K562 (cell line): ENCODE results near the gene MPIG6B. TPM values are rescaled to one million over a fixed set of nuclear protein-coding genes. Genes with fewer than 3 reads are reported as not detected.

Source experiments
- CAMTA2 ChIP-seq: fragments of 250-450 bp; sonication (Bioruptor Pico); conservative IDR thresholded peaks from 2 replicates; pipeline ENCODE4 v1.5.1; 2022
- DMBX1 ChIP-seq: fragments of 250-450 bp; sonication (Bioruptor Pico); IDR thresholded peaks from 2 replicates; pipeline ENCODE4 v1.8.0; 2022; ENCODE audit warnings: inconsistent platforms, mild to moderate bottlenecking, moderate library complexity, borderline replicate concordance
- ELK3 ChIP-seq: fragments of 450-650 bp; formaldehyde crosslinking; IDR thresholded peaks from 2 replicates; pipeline ENCODE4 v1.4.0; 2020; ENCODE audit warnings: mild to moderate bottlenecking
- HDAC1 ChIP-seq, 2 experiments: fragments of 450-650 bp; IDR thresholded peaks; 2 replicates each; pipeline ENCODE4 v1.6.1; 2016 to 2017; ENCODE audit warnings: inconsistent platforms in 1 of 2, mild to moderate bottlenecking in 1 of 2, moderate library complexity in 1 of 2
- HSF4 ChIP-seq: fragments of 250-450 bp; sonication (Bioruptor Pico); IDR thresholded peaks from 2 replicates; pipeline ENCODE4 v2.1.2; 2022; ENCODE audit warnings: mild to moderate bottlenecking, moderate library complexity, borderline replicate concordance
- KAT2B ChIP-seq: IDR thresholded peaks from one replicate; pipeline ENCODE4 v1.6.1; 2012; ENCODE audit warnings: low read depth, mild to moderate bottlenecking, control low read depth, inconsistent platforms, low read length, moderate library complexity
- ZBTB7A ChIP-seq: IDR thresholded peaks from 2 replicates; pipeline ENCODE4 v1.6.1; 2011; ENCODE audit warnings: low read depth, mild to moderate bottlenecking, low read length, moderate library complexity, borderline replicate concordance; ENCODE audit not compliant: control insufficient read depth
- ZNF197 ChIP-seq: fragments of 200-800 bp; sonication (Bioruptor generic); IDR thresholded peaks from 2 replicates; pipeline ENCODE4 v1.6.1; 2016; ENCODE audit warnings: low read depth, missing genetic modification characterization, missing compliant biosample characterization
- ZNF511 ChIP-seq: sonication (generic); formaldehyde crosslinking; IDR thresholded peaks from 2 replicates; pipeline ENCODE4 v1.8.0; 2022; ENCODE audit warnings: mild to moderate bottlenecking, missing genetic modification reagents
- polyA plus RNA-seq, 8 experiments: library from polyadenylated mRNA; depleted of rRNA in 4 of 8; stranded (reverse) in 5 of 8; unstranded in 3 of 8; fragments of >200 nt; fragmentation: Nextera tagmentation in 2 of 8; fragmentation: Illumina TruSeq in 1 of 8; extraction: Ambion mirVana in 2 of 8; extraction: Trizol in 1 of 8; gene quantifications; 2 replicates each; pipeline versions ENCODE4 v1.2.1 to v1.2.3, GENCODE V29; 2011 to 2014; ENCODE audit warnings: inconsistent platforms in 1 of 8, missing spikeins in 1 of 8
- total RNA-seq, 7 experiments: library from RNA; depleted of rRNA in 6 of 7; stranded (reverse); fragments of >200 nt in 6 of 7; fragmentation: Illumina TruSeq in 2 of 7; extraction: Trizol in 2 of 7; gene quantifications; 2 replicates each; pipeline versions ENCODE4 v1.2.1 to v1.2.3, GENCODE V29; 2011 to 2021; ENCODE audit warnings: low replicate concordance in 1 of 7
- TF ChIP-seq, protein P1 (sequence below): fragments of 200-400 bp; formaldehyde crosslinking; IDR thresholded peaks from 2 replicates; pipeline ENCODE4 v1.6.1; 2017; ENCODE audit warnings: mild to moderate bottlenecking, low read depth, low read length, moderate library complexity
- TF ChIP-seq, protein P2 (sequence below): fragments of 250-450 bp; sonication (Bioruptor Pico); IDR thresholded peaks from 2 replicates; pipeline ENCODE4 v1.4.0; 2020; ENCODE audit warnings: mild to moderate bottlenecking
- TF ChIP-seq, protein P3 (sequence below): fragments of 250-450 bp; sonication (Bioruptor Pico); IDR thresholded peaks from 2 replicates; pipeline ENCODE4 v1.5.0; 2021
- TF ChIP-seq, protein P4 (sequence below): fragments of 250-450 bp; sonication (Bioruptor Pico); IDR thresholded peaks from 2 replicates; pipeline ENCODE4 v1.5.0; 2021; ENCODE audit warnings: mild to moderate bottlenecking, moderate library complexity
- TF ChIP-seq, protein P5 (sequence below): fragments of 250-450 bp; sonication (Bioruptor Pico); IDR thresholded peaks from 2 replicates; pipeline ENCODE4 v1.5.0; 2022; ENCODE audit warnings: mild to moderate bottlenecking

The MPIG6B gene
- total and polyA plus RNA-seq, 9 of the 15 experiments (the other 6 are each of a cell fraction or from before 2014, with no cell fraction given): 0.11 to 1.2 (median 0.28) TPM; not detected in 1

- TF ChIP-seq KAT2B (no peak), CAMTA2 (peak; percentile 91; the same call in 1 of the 2 replicates), HSF4 (no peak), ZNF511 (no peak), HDAC1 (IDR thresholded peaks at IDR 0.05) (no peak), ZBTB7A (no peak), ELK3 (0 out of 2 replicates have a peak, but pooled peaks have one; percentile 45), DMBX1 (CRISPR knock-in tag) (peak; percentile 75), ZNF197 (CRISPR knock-in tag) (no peak)
- TF ChIP-seq, protein P1, sequence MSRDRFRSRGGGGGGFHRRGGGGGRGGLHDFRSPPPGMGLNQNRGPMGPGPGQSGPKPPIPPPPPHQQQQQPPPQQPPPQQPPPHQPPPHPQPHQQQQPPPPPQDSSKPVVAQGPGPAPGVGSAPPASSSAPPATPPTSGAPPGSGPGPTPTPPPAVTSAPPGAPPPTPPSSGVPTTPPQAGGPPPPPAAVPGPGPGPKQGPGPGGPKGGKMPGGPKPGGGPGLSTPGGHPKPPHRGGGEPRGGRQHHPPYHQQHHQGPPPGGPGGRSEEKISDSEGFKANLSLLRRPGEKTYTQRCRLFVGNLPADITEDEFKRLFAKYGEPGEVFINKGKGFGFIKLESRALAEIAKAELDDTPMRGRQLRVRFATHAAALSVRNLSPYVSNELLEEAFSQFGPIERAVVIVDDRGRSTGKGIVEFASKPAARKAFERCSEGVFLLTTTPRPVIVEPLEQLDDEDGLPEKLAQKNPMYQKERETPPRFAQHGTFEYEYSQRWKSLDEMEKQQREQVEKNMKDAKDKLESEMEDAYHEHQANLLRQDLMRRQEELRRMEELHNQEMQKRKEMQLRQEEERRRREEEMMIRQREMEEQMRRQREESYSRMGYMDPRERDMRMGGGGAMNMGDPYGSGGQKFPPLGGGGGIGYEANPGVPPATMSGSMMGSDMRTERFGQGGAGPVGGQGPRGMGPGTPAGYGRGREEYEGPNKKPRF: no peak
- TF ChIP-seq, protein P2, sequence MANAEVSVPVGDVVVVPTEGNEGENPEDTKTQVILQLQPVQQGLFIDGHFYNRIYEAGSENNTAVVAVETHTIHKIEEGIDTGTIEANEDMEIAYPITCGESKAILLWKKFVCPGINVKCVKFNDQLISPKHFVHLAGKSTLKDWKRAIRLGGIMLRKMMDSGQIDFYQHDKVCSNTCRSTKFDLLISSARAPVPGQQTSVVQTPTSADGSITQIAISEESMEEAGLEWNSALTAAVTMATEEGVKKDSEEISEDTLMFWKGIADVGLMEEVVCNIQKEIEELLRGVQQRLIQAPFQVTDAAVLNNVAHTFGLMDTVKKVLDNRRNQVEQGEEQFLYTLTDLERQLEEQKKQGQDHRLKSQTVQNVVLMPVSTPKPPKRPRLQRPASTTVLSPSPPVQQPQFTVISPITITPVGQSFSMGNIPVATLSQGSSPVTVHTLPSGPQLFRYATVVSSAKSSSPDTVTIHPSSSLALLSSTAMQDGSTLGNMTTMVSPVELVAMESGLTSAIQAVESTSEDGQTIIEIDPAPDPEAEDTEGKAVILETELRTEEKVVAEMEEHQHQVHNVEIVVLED (CRISPR knock-in tag): no peak
- TF ChIP-seq, protein P3, sequence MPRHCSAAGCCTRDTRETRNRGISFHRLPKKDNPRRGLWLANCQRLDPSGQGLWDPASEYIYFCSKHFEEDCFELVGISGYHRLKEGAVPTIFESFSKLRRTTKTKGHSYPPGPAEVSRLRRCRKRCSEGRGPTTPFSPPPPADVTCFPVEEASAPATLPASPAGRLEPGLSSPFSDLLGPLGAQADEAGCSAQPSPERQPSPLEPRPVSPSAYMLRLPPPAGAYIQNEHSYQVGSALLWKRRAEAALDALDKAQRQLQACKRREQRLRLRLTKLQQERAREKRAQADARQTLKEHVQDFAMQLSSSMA (CRISPR knock-in tag): no peak
- TF ChIP-seq, protein P4, sequence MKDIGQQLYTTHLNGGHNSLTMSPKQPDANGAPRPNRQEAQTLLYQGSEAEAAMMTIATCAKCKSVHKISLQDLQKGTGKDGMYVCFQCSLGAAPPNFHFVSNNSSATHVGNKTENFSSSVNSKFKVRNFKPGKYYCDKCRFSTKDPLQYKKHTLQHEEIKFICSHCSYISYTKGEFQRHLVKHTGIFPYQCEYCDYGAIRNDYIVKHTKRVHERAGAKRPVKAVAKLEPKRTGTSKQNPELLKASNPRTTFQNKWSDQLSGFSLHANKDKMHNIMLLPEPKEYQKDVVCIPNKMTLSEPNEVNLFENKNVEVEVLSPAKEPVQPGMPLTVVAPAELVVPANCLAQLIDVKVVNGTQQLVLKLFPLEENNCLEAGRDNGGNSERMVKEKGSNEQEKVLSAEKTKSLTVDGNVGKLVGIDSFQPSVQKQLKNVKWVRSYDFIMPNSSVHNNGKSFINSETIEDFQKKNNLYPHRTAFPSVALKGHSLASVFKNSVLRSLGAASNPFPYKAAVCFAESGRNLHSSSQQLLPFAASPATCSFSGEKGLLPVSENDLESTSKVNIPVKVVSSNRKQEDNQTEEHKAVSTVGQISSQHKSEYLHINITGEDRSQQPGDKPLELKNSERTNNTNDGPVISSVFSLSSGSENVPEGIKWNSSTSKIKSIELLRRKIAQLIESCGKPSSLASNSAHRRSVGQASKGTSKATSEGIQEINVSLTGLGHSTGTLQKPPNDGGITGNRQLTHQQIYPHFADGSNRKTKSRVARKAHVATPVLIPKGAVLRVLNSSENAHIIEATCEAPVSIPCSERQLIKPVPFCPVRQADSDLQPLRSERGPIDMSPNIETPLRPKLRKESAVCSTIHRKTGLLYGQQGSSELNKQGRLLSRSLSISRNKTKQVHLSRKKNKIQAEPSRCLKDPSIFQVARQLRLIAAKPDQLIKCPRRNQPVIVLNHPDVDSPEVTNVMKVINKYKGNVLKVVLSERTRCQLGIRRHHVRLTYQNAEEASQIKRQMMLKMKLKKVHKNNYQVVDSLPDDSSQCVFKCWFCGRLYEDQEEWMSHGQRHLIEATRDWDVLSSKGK (CRISPR knock-in tag): no peak
- TF ChIP-seq, protein P5, sequence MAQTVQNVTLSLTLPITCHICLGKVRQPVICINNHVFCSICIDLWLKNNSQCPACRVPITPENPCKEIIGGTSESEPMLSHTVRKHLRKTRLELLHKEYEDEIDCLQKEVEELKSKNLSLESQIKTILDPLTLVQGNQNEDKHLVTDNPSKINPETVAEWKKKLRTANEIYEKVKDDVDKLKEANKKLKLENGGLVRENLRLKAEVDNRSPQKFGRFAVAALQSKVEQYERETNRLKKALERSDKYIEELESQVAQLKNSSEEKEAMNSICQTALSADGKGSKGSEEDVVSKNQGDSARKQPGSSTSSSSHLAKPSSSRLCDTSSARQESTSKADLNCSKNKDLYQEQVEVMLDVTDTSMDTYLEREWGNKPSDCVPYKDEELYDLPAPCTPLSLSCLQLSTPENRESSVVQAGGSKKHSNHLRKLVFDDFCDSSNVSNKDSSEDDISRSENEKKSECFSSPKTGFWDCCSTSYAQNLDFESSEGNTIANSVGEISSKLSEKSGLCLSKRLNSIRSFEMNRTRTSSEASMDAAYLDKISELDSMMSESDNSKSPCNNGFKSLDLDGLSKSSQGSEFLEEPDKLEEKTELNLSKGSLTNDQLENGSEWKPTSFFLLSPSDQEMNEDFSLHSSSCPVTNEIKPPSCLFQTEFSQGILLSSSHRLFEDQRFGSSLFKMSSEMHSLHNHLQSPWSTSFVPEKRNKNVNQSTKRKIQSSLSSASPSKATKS (CRISPR knock-in tag): peak; percentile 45; the same call in 1 of the 2 replicates
Observed at GRCh38 chr6:31737315-31737990, 14.3 kb downstream of the MPIG6B start (continued).
